Measurements from ENCODE around the gene RBMY1J. TPM values are rescaled to one million over a fixed set of nuclear protein-coding genes. Genes with fewer than 3 reads are reported as not detected.
"Not testable (repeated sequence)": the region's sequence is repeated elsewhere in the genome, so short reads cannot be mapped to it uniquely, and the experiment has no call there.

Gene RBMY1J
- not detected for total RNA-seq

DNA sequence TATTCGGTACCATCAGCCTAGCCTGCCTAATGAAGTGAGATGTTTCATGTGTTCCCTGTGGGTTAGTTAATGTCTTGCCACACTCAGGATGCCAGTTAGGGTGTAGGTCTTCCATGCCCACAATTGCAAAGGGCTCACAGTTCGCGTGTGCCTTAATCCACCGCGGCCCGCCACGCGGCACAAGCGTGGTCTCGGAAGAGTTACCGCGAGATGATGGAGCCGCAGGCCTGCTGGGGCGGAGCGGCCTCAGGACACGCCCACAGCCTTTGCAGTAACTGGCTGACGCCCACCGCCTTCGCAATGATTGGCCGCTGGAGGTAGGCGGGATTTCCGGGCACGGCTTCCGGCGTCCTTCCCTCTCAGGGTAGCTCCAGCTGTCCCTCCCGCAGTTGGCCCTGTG, at the start of gene RBMY1J:
Gene RBMY1J (plus strand): TSS at position 301 of the 400 bp plus-strand sequence. CDS start 2,038 bp downstream, outside the sequence.
- H3K4me1 Mint-ChIP-seq; H3K4me3 Mint-ChIP-seq; H3K27me3 Mint-ChIP-seq; H3K9me3 Mint-ChIP-seq; H3K27ac Mint-ChIP-seq; POLR2A ChIA-PET; H3K36me3 Mint-ChIP-seq; DNase-seq; ATAC-seq (ENCODE audit: low read depth): not testable (repeated sequence)

- POLR2A ChIA-PET = no interaction called here
- no peak overlapping the region for H3K27ac Mint-ChIP-seq
- H3K36me3 Mint-ChIP-seq = no peaks in the 10 kb centered on the region
- ATAC-seq (ENCODE audit: low read depth) (no peak), DNase-seq (no peak)
- no peaks in the 10 kb centered on the region for H3K27me3 Mint-ChIP-seq
- H3K9me3 Mint-ChIP-seq = peaks cover 1% of the 10 kb centered on the region
- no peak overlapping the region for H3K4me3 Mint-ChIP-seq
- H3K4me1 Mint-ChIP-seq = no peaks in the 10 kb centered on the region
Measured at GRCh38 chrY:22367416-22367815, 35.8 kb upstream of the RBMY1J start.

DNA sequence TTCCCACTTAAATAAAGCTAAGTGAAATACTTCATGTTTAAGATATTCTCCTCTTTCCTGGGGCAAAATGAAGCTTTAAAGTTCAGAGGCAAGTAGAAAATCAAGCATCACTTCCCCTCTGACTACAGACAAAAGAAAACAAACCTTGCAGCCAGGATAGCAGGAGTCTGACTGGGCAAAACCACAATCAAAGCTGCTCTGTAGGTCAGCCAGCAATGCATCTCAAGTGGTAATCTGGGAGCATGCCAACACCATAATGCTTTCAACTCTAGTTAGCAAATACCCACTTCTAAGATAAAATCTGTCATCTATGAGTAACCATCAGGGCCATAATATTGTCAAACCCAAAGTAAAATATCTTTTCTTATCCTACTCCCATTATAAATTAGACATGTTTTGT, 32.6 kb upstream of the RBMY1J start:
- Mint-ChIP-seq H3K4me3 (no peak overlapping the region), H3K27ac (no peak overlapping the region), H3K4me1 (no peaks in the 10 kb centered on the region), H3K27me3 (no peaks in the 10 kb centered on the region), H3K36me3 (no peaks in the 10 kb centered on the region), H3K9me3 (no peaks in the 10 kb centered on the region)
- POLR2A ChIA-PET = no interaction called here
- no peak for DNase-seq
- ATAC-seq (ENCODE audit: low read depth) = no peak

- Mint-ChIP-seq H3K27me3 (no peaks in the 10 kb centered on the region), H3K4me3 (no peak overlapping the region)
Measured at GRCh38 chrY:22373494-22373893, 29.7 kb upstream of the RBMY1J start.

GRCh38 chrY:22444718-22445396, 41.6 kb downstream of the RBMY1J start:
- H3K27ac Mint-ChIP-seq; H3K9me3 Mint-ChIP-seq; H3K4me1 Mint-ChIP-seq; H3K36me3 Mint-ChIP-seq; H3K27me3 Mint-ChIP-seq; H3K4me3 Mint-ChIP-seq; ATAC-seq (ENCODE audit: low read depth); POLR2A ChIA-PET; DNase-seq: not testable (repeated sequence)

More at GRCh38 chrY:22373494-22373893, 29.7 kb upstream of the RBMY1J start:
- no peak for DNase-seq
- ATAC-seq (ENCODE audit: low read depth) = no peak
- POLR2A ChIA-PET = no interaction called here
- Mint-ChIP-seq H3K27ac (no peak overlapping the region), H3K9me3 (no peaks in the 10 kb centered on the region), H3K36me3 (no peaks in the 10 kb centered on the region), H3K4me1 (no peaks in the 10 kb centered on the region)

DNA sequence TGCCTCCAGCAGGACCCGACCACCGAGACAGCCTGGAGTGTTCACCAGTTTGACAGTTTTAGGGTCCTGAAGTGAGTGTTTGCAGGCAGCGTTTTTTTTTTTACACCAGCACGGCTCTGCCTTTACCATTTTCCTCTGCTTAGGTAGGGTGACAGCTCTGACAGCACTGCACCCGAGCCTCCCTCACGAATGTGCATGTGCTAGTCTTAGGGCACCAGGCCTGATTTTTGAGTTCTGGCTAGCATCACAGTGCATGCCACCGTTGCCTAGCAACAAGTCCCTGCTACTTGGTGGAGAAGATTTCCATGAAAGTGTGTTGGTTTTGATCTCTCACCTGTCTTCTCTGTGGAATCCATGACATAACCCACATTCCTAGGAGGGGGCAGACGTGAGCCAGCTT, 52.3 kb downstream of the RBMY1J start:
- H3K4me3 Mint-ChIP-seq; H3K9me3 Mint-ChIP-seq; H3K27me3 Mint-ChIP-seq; POLR2A ChIA-PET; ATAC-seq (ENCODE audit: low read depth); DNase-seq; H3K27ac Mint-ChIP-seq; H3K4me1 Mint-ChIP-seq; H3K36me3 Mint-ChIP-seq: not testable (repeated sequence)

- H3K27ac Mint-ChIP-seq; POLR2A ChIA-PET; H3K4me3 Mint-ChIP-seq; ATAC-seq (ENCODE audit: low read depth); DNase-seq; H3K9me3 Mint-ChIP-seq; H3K27me3 Mint-ChIP-seq; H3K36me3 Mint-ChIP-seq; H3K4me1 Mint-ChIP-seq: not testable (repeated sequence)
Measured at GRCh38 chrY:22461962-22462361, 58.8 kb downstream of the RBMY1J start.

Other genes with a start within 250 kb of the RBMY1J start
- not detected for gene RBMY1F, start 220.5 kb upstream of the RBMY1J start, total RNA-seq

Data from activated naive CD8-positive, alpha-beta T cell treated with anti-CD3 and anti-CD28 coated beads, Interleukin-2, amount 10 ng/mL, durations not matched to agents 7 days and 5 days (primary cell).